ENCODE measurements around the gene IFITM5.
"Not testable (repeated sequence)": the region's sequence is repeated elsewhere in the genome, so short reads cannot be mapped to it uniquely, and the experiment has no call there.

DNA sequence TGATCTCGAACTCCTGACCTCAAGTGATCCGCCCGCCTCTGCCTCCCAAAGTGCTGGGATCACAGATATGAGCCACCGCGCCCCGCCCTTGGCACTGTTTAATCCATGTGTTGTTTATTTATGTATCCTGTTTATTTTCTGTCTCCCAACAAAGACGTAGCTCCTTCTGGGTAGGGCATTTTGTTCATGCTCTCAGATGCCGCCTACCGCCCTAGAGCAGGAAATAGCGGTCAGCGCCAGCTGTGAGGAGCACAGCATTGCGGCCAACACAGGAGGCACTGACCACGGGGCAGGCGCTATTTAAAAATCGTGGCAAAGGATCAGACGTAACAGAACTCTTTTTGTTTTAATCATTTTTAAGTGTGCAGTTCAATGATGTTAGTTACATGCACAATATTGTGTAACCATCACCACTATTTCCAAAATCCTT lies 30.6 kb downstream of the IFITM5 start:
- not testable (repeated sequence) for TF ChIP-seq CTCF (IDR thresholded peaks at IDR 0.05; ENCODE audit: poor library complexity, severe bottlenecking); EP300 (conservative IDR thresholded peaks at IDR 0.05; ENCODE audit: poor library complexity, severe bottlenecking); SMC3 (conservative IDR thresholded peaks at IDR 0.05; ENCODE audit: poor library complexity); EZH2 (IDR thresholded peaks at IDR 0.05; ENCODE audit: borderline replicate concordance, insufficient read depth, low read length, poor library complexity, severe bottlenecking); TAF1 (IDR thresholded peaks at IDR 0.05; ENCODE audit: low read depth); RAD21 (conservative IDR thresholded peaks at IDR 0.05); POLR2AphosphoS5 (IDR thresholded peaks at IDR 0.05); MXI1 (conservative IDR thresholded peaks at IDR 0.05; ENCODE audit: poor library complexity, severe bottlenecking)
- TF ChIP-seq, protein P1, sequence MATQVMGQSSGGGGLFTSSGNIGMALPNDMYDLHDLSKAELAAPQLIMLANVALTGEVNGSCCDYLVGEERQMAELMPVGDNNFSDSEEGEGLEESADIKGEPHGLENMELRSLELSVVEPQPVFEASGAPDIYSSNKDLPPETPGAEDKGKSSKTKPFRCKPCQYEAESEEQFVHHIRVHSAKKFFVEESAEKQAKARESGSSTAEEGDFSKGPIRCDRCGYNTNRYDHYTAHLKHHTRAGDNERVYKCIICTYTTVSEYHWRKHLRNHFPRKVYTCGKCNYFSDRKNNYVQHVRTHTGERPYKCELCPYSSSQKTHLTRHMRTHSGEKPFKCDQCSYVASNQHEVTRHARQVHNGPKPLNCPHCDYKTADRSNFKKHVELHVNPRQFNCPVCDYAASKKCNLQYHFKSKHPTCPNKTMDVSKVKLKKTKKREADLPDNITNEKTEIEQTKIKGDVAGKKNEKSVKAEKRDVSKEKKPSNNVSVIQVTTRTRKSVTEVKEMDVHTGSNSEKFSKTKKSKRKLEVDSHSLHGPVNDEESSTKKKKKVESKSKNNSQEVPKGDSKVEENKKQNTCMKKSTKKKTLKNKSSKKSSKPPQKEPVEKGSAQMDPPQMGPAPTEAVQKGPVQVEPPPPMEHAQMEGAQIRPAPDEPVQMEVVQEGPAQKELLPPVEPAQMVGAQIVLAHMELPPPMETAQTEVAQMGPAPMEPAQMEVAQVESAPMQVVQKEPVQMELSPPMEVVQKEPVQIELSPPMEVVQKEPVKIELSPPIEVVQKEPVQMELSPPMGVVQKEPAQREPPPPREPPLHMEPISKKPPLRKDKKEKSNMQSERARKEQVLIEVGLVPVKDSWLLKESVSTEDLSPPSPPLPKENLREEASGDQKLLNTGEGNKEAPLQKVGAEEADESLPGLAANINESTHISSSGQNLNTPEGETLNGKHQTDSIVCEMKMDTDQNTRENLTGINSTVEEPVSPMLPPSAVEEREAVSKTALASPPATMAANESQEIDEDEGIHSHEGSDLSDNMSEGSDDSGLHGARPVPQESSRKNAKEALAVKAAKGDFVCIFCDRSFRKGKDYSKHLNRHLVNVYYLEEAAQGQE (IDR thresholded peaks at IDR 0.05; ENCODE audit: borderline replicate concordance): not testable (repeated sequence)
